Measurements from ENCODE around the gene QRICH1. TPM values are rescaled to one million over a fixed set of nuclear protein-coding genes. Genes with fewer than 3 reads are reported as not detected.
A peak's percentile ranks its signal among the peaks of the same experiment; 100 is the strongest.

QRICH1 gene
- total and polyA plus RNA-seq, 10 of the 15 experiments (the other 5 are each of a cell fraction or from before 2014, with no cell fraction given): 22.2 to 116 (median 81.4) TPM

- Histone ChIP-seq H3K4me3 (peak overlapping the region; percentile 93; the same call in 1 of the 2 replicates), H3K27me3 (replicated peaks in 1 of 2; ENCODE audit: control insufficient read depth in 2 of 2, insufficient read depth in 2 of 2, low read length in 1 of 2) (no peaks in the 10 kb centered on the region), H3K79me2 (ENCODE audit: control insufficient read depth, insufficient read depth, low read length) (peaks cover 28% of the 10 kb centered on the region), H3K4me2 (ENCODE audit: control insufficient read depth, insufficient read depth) (peak overlapping the region; percentile 81), H3K9me3 (replicated peaks; ENCODE audit: control insufficient read depth, insufficient read depth, low read length) (no peaks in the 10 kb centered on the region), H4K20me1 (ENCODE audit: control insufficient read depth, insufficient read depth) (no peaks in the 10 kb centered on the region), H3K36me3 (ENCODE audit: control insufficient read depth in 2 of 2, insufficient read depth in 2 of 2, low read length in 1 of 2) (no peaks in the 10 kb centered on the region), H3K27ac (ENCODE audit: control insufficient read depth, insufficient read depth) (no peak overlapping the region), H3K9ac (ENCODE audit: control insufficient read depth, insufficient read depth, low read length) (no peak overlapping the region), H2AFZ (ENCODE audit: control insufficient read depth, low read depth, low read length) (no peak overlapping the region), H3K4me1 (ENCODE audit: control insufficient read depth, insufficient read depth, low read length) (peaks cover 19% of the 10 kb centered on the region)
- FAIRE-seq (no peak), ATAC-seq (no peak), DNase-seq (ENCODE audit: low read depth, low spot score) (no peak)
- RAD21 ChIA-PET (ENCODE audit: unreplicated experiment): interaction anchor here (0.6 to 2.1 kb wide), 6 partner anchors 8 to 165 kb away, joined by 3 to 22 read pairs (median 4); partner anchors contain the start of genes NDUFAF3 and WDR6
- intact Hi-C loops (cut with micrococcal nuclease; ENCODE audit: unreplicated experiment): loop anchor here (2.0 kb wide), 2 partner anchors 15 to 29 kb away; partner anchors contain the start of gene WDR6
- CTCF ChIA-PET: interaction anchor here (0.8 to 5.8 kb wide), 6 partner anchors 15 to 252 kb away, joined by 3 to 123 read pairs (median 13); partner anchors contain the start of genes IMPDH2, NDUFAF3, QRICH1 and WDR6
- 70% methylated on average over 5 of the region's 5 CpGs for WGBS (ENCODE audit: insufficient coverage, insufficient replicate concordance, low lambda C conversion rate, missing lambda C conversion rate)
- TSS peak; percentile 57 for BruUV-seq (replicated peaks)
- in situ Hi-C loops (cut with MboI): no loop called here
- POLR2A ChIA-PET: interaction anchor here (0.5 to 6.6 kb wide), 11 partner anchors 11 to 1043 kb away, joined by 3 to 67 read pairs (median 7); partner anchors contain the start of genes IMPDH2, NDUFAF3, QRICH1 and WDR6
- SMC1A ChIA-PET (ENCODE audit: uncharacterized antibody, unreplicated experiment): interaction anchor here (1.0 to 6.1 kb wide), 3 partner anchors 16 to 100 kb away, joined by 3 to 57 read pairs (median 5); partner anchors contain the start of genes IMPDH2 and WDR6
- TF ChIP-seq, protein P1, sequence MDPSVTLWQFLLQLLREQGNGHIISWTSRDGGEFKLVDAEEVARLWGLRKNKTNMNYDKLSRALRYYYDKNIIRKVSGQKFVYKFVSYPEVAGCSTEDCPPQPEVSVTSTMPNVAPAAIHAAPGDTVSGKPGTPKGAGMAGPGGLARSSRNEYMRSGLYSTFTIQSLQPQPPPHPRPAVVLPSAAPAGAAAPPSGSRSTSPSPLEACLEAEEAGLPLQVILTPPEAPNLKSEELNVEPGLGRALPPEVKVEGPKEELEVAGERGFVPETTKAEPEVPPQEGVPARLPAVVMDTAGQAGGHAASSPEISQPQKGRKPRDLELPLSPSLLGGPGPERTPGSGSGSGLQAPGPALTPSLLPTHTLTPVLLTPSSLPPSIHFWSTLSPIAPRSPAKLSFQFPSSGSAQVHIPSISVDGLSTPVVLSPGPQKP (IDR thresholded peaks at IDR 0.05; ENCODE audit: low read depth, low read length): no peak
- TF ChIP-seq ZNF217 (IDR thresholded peaks at IDR 0.05) (no peak), NKRF (conservative IDR thresholded peaks at IDR 0.05) (no peak), BCL11A (IDR thresholded peaks at IDR 0.05; ENCODE audit: low read depth, low read length) (no peak), KLF5 (IDR thresholded peaks at IDR 0.05; ENCODE audit: partially characterized antibody) (no peak), CBX5 (IDR thresholded peaks at IDR 0.05; ENCODE audit: low read depth) (no peak), TCF7 (IDR thresholded peaks at IDR 0.05; ENCODE audit: borderline replicate concordance) (no peak), PRDM15 (CRISPR knock-in tag; IDR thresholded peaks at IDR 0.05) (no peak), SKIL (IDR thresholded peaks at IDR 0.05; ENCODE audit: low read depth, poor library complexity, severe bottlenecking) (no peak)
- TF ChIP-seq, protein P2, sequence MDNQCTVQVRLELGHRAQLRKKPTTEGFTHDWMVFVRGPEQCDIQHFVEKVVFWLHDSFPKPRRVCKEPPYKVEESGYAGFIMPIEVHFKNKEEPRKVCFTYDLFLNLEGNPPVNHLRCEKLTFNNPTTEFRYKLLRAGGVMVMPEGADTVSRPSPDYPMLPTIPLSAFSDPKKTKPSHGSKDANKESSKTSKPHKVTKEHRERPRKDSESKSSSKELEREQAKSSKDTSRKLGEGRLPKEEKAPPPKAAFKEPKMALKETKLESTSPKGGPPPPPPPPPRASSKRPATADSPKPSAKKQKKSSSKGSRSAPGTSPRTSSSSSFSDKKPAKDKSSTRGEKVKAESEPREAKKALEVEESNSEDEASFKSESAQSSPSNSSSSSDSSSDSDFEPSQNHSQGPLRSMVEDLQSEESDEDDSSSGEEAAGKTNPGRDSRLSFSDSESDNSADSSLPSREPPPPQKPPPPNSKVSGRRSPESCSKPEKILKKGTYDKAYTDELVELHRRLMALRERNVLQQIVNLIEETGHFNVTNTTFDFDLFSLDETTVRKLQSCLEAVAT (IDR thresholded peaks at IDR 0.05): no peak
These were observed 101.9 kb downstream of the QRICH1 start for GRCh38 chr3:48991851-48992545.
